B cell (primary cell): ENCODE measurements around the gene THEM5. TPM values are rescaled to one million over a fixed set of nuclear protein-coding genes. Genes with fewer than 3 reads are reported as not detected.

Source experiments
- ATAC-seq: fragments of 200-7000 bp; cut with Tn5 transposase; one replicate; pipeline ENCODE4 v1.10.0; 2021; ENCODE audit warnings: low read depth, mild to moderate bottlenecking, moderate number of reproducible peaks, moderate library complexity
- CTCF ChIA-PET: fragments of 350-600 bp; sonication (Branson Sonifier 250); formaldehyde crosslinking; loops from one replicate; lab custom pipeline; 2021; ENCODE audit warnings: antibody characterized with exemption, inconsistent platforms; lab: Charles Lee
- POLR2A ChIA-PET: fragments of 350-600 bp; sonication (Branson Sonifier 250); formaldehyde crosslinking; loops from one replicate; lab custom pipeline; 2021; ENCODE audit warnings: antibody characterized with exemption; lab: Charles Lee
- DNase-seq: peaks from one replicate; pipeline ENCODE4 v3.0.0; 2013
- H2AFZ ChIP-seq: 2 replicates; pipeline ENCODE4 v1.6.1; 2012; ENCODE audit warnings: mild to moderate bottlenecking, low read depth, low read length; ENCODE audit not compliant: insufficient read depth, poor library complexity, severe bottlenecking
- H3K27ac ChIP-seq, 2 donors: 1 replicate in 1 of 2; 2 replicates in 1 of 2; pipeline ENCODE4 v1.5.1; 2012 to 2013; ENCODE audit warnings: low read length in 2 of 2, mild to moderate bottlenecking in 2 of 2, moderate library complexity in 1 of 2
- H3K27me3 ChIP-seq, 4 experiments: fragments of 200-600 bp in 1 of 4; sonication (generic) in 1 of 4; replicated peaks in 1 of 4; 1 replicate in 2 of 4; 2 replicates in 2 of 4; pipeline versions ENCODE4 v1.6.1 to v1.7.0; 2013 to 2016; ENCODE audit warnings: low read length in 3 of 4, mild to moderate bottlenecking in 2 of 4, mixed read lengths in 1 of 4, moderate library complexity in 1 of 4; ENCODE audit not compliant: insufficient read depth in 4 of 4, control insufficient read depth in 3 of 4; ENCODE audit errors: control extremely low read depth in 1 of 4
- H3K36me3 ChIP-seq, 2 experiments: replicated peaks in 1 of 2; 1 replicate in 1 of 2; 2 replicates in 1 of 2; pipeline versions ENCODE4 v1.6.1 to v1.7.1; 2013; ENCODE audit warnings: low read length in 1 of 2; ENCODE audit not compliant: insufficient read depth in 2 of 2, control insufficient read depth in 1 of 2; ENCODE audit errors: control extremely low read depth in 1 of 2, extremely low read depth in 1 of 2
- H3K4me1 ChIP-seq, 2 donors: fragments of 200-600 bp in 1 of 2; sonication (generic) in 1 of 2; 1 replicate in 1 of 2; 2 replicates in 1 of 2; pipeline versions ENCODE4 v1.5.1 to v1.6.1; 2013 to 2017; ENCODE audit warnings: low read length in 2 of 2; ENCODE audit not compliant: control insufficient read depth in 2 of 2, insufficient read depth in 2 of 2
- H3K4me2 ChIP-seq: replicated peaks from 2 replicates; pipeline ENCODE3; 2012; ENCODE audit warnings: mild to moderate bottlenecking, low read depth, low read length; ENCODE audit not compliant: poor library complexity, severe bottlenecking
- H3K4me3 ChIP-seq, 5 experiments: fragments of 200-600 bp in 1 of 5; sonication (generic) in 1 of 5; 1 replicate in 3 of 5; 2 replicates in 2 of 5; pipeline versions ENCODE4 v1.5.1 to v1.7.0; 2011 to 2016; ENCODE audit warnings: low read length in 4 of 5, mild to moderate bottlenecking in 4 of 5, low read depth in 2 of 5, control low read depth in 1 of 5, moderate library complexity in 1 of 5; ENCODE audit not compliant: insufficient read depth in 1 of 5; ENCODE audit errors: control extremely low read depth in 1 of 5, extremely low read depth in 1 of 5
- H3K79me2 ChIP-seq: fragments of 200-600 bp; sonication (generic); one replicate; pipeline ENCODE4 v1.6.0; 2016; ENCODE audit warnings: low read length; ENCODE audit not compliant: control insufficient read depth, insufficient read depth
- H3K9ac ChIP-seq: fragments of 200-600 bp; sonication (generic); 2 replicates; pipeline ENCODE4 v1.6.1; 2017; ENCODE audit warnings: mild to moderate bottlenecking, low read length, moderate library complexity
- H3K9me3 ChIP-seq, 3 donors: one replicate each; pipeline versions ENCODE4 v1.6.1 to v1.7.1; 2013; ENCODE audit warnings: low read length in 2 of 3; ENCODE audit not compliant: control insufficient read depth in 2 of 3, insufficient read depth in 1 of 3; ENCODE audit errors: control extremely low read depth in 1 of 3
- H4K20me1 ChIP-seq: 2 replicates; pipeline ENCODE4 v1.6.0; 2012; ENCODE audit warnings: mild to moderate bottlenecking, low read length; ENCODE audit not compliant: insufficient read depth, control insufficient read depth, poor library complexity, severe bottlenecking
- H3K27ac Mint-ChIP-seq: one replicate; pipeline ENCODE4 v1.8.0; 2021; ENCODE audit warnings: mixed read lengths
- H3K27me3 Mint-ChIP-seq: one replicate; pipeline ENCODE4 v1.8.0; 2021; ENCODE audit warnings: mixed read lengths
- H3K4me1 Mint-ChIP-seq: one replicate; pipeline ENCODE4 v1.8.0; 2021; ENCODE audit warnings: mixed read lengths
- H3K4me3 Mint-ChIP-seq: one replicate; pipeline ENCODE4 v1.8.0; 2021; ENCODE audit warnings: mixed read lengths
- H3K9me3 Mint-ChIP-seq: one replicate; pipeline ENCODE4 v1.8.0; 2022; ENCODE audit warnings: mixed read lengths; ENCODE audit not compliant: insufficient read depth
- EZH2 ChIP-seq: IDR thresholded peaks from 2 replicates; pipeline ENCODE4 v1.6.1; 2012; ENCODE audit warnings: borderline replicate concordance, low read depth, mild to moderate bottlenecking, moderate library complexity, low read length; ENCODE audit not compliant: insufficient read depth, poor library complexity, severe bottlenecking
- WGBS: methylation state at CpG from one replicate; pipeline ENCODE4 v1.1.5; 2013; ENCODE audit warnings: missing lambda C conversion rate; ENCODE audit not compliant: insufficient coverage; 5-methylcytosine and 5-hydroxymethylcytosine counted together
- intact Hi-C: fragments of 100-400 bp; cut with micrococcal nuclease; formaldehyde crosslinking; loops from one replicate; pipeline ENCODE4 v1.10.0; 2022
- polyA plus RNA-seq: library from polyadenylated mRNA; depleted of rRNA; stranded (reverse); fragments of >200 nt; gene quantifications from 2 replicates; pipeline ENCODE4 v1.2.3, GENCODE V29; 2012
- total RNA-seq, 2 donors: library from RNA; stranded (reverse); fragments of 120-200 nt in 1 of 2; gene quantifications; 1 replicate in 1 of 2; 2 replicates in 1 of 2; pipeline versions ENCODE4 v1.2.3 to v1.2.4, GENCODE V29; 2013 to 2022
- TF ChIP-seq, protein P1 (sequence below): fragments of 200-600 bp; IDR thresholded peaks from one replicate; pipeline ENCODE4 v1.8.0; 2022; ENCODE audit warnings: antibody characterized with exemption, mild to moderate bottlenecking

Gene THEM5
- total and polyA plus RNA-seq, 2 donors (not counting 1 experiment from before 2014, with no cell fraction given), result not detected

DNA sequence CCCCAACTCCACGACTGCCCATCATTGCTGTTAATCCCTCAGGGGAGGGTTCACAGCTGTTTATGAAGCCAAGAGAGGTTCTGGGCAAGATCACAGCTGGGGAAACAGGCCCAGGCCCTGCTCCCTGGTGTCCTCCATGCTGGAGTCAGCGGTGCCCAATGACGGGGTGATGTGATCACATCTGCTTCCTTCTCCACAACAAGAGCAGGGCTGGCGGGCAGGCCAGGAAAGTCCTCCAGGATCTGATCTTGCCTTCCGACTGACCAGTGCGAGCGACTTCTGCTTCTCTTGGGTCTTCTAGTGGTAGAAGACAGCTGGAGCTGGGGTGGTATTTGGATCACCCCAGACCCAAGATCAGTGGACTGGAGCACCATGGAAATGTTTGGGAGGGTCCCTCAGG is 47.3 kb downstream of the THEM5 start:
- H3K27me3 Mint-ChIP-seq, result peaks cover 13% of the 10 kb centered on the region
- peaks cover 6 to 9% of the 10 kb centered on the region in 2 donors for H3K4me1 ChIP-seq
- H3K9ac ChIP-seq, result no peak overlapping the region
- 40% methylated on average over 1 of the region's 7 CpGs for WGBS
- no peaks in the 10 kb centered on the region for H3K36me3 ChIP-seq
- H3K4me1 Mint-ChIP-seq, result peaks cover 9% of the 10 kb centered on the region
- peaks cover 0 to 6% (median 0%) of the 10 kb centered on the region in 4 experiments for H3K27me3 ChIP-seq
- H3K27ac Mint-ChIP-seq, result no peak overlapping the region
- no peaks in the 10 kb centered on the region for H3K9me3 Mint-ChIP-seq
- H3K9me3 ChIP-seq, result no peaks in the 10 kb centered on the region
- H3K4me3 Mint-ChIP-seq, result no peak overlapping the region
- ChIA-PET POLR2A (no interaction called here), CTCF (no interaction called here)
- TF ChIP-seq EZH2, result no peak
- TF ChIP-seq, protein P1, sequence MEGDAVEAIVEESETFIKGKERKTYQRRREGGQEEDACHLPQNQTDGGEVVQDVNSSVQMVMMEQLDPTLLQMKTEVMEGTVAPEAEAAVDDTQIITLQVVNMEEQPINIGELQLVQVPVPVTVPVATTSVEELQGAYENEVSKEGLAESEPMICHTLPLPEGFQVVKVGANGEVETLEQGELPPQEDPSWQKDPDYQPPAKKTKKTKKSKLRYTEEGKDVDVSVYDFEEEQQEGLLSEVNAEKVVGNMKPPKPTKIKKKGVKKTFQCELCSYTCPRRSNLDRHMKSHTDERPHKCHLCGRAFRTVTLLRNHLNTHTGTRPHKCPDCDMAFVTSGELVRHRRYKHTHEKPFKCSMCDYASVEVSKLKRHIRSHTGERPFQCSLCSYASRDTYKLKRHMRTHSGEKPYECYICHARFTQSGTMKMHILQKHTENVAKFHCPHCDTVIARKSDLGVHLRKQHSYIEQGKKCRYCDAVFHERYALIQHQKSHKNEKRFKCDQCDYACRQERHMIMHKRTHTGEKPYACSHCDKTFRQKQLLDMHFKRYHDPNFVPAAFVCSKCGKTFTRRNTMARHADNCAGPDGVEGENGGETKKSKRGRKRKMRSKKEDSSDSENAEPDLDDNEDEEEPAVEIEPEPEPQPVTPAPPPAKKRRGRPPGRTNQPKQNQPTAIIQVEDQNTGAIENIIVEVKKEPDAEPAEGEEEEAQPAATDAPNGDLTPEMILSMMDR, result no peak
- no peak for ATAC-seq
- H3K4me3 ChIP-seq, result no peak overlapping the region
- H3K4me2 ChIP-seq, result no peak overlapping the region
- no peaks in the 10 kb centered on the region for H3K79me2 ChIP-seq
- intact Hi-C loops, result no loop called here
- H2AFZ ChIP-seq, result no peak overlapping the region
- no peak for DNase-seq
- no peak overlapping the region for H3K27ac ChIP-seq
- no peaks in the 10 kb centered on the region for H4K20me1 ChIP-seq

DNA sequence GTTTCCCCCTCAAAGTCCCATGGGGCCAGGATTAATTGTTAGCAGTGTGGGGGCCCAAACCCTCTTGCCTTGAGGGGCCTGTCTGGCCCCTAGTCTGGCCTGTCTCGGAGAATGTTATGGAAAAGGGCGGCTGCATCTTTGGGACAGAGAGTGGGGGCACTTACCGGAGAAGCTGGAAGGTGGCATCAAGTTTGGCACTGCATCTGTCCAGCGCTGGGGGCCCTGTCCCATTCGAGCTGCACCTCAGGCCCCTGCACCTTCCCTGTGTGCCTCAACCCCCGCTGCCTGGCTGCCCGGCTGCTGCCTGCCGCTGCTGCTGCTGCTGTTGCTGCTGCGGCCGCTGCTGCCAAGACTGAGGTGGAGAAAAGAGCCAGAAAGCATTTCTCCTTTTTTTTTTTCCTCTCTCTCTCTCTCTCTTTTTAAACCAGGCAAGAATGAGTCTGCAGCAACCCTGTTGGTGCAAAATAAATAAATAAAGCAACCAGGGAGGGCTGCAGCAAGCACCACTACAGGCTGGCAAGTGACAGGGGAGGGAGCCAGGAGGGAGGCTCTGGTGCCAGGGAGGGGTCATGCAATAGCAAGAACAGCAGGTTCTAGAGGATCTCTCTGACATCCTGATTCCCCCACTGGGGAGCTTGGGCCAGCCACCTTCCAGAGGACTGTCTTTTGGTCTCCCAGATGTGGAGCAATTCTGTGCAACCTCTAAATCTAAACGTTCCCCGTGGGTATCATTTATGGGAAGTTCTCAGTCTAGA is 48.3 kb downstream of the THEM5 start, which contains the start of gene LINGO4:
TSS of gene LINGO4 (minus strand) at position 354 of the 755 bp plus-strand sequence. CDS start 2,715 bp downstream, outside the sequence.
- DNase-seq (no peak), ATAC-seq (no peak)
- H3K4me3 ChIP-seq, result no peak within 1 kb of the TSS
- ChIA-PET POLR2A (no interaction called here), CTCF (no interaction called here)
- no peaks in the 10 kb centered on the region for H4K20me1 ChIP-seq
- Mint-ChIP-seq H3K27ac (no peak within 1 kb of the TSS), H3K9me3 (no peaks in the 10 kb centered on the region), H3K27me3 (peaks cover 19% of the 10 kb centered on the region), H3K4me3 (no peak within 1 kb of the TSS), H3K4me1 (peaks cover 9% of the 10 kb centered on the region)
- H3K36me3 ChIP-seq, result no peaks in the 10 kb centered on the region
- H3K4me1 ChIP-seq, result peaks cover 6 to 13% of the 10 kb centered on the region in 2 donors
- peaks cover 0 to 15% (median 2%) of the 10 kb centered on the region in 4 experiments for H3K27me3 ChIP-seq
- H3K9ac ChIP-seq, result no peak within 1 kb of the TSS
- intact Hi-C loops, result no loop called here
- TF ChIP-seq, protein P1, result no peak
- TF ChIP-seq EZH2, result no peak
- peaks cover 0 to 3% (median 0%) of the 10 kb centered on the region in 3 donors for H3K9me3 ChIP-seq
- H3K27ac ChIP-seq, result no peak within 1 kb of the TSS
- no peak within 1 kb of the TSS for H2AFZ ChIP-seq
- 66% methylated on average over 10 of the region's 12 CpGs for WGBS
- no peak within 1 kb of the TSS for H3K4me2 ChIP-seq
- no peaks in the 10 kb centered on the region for H3K79me2 ChIP-seq
